Endothelial cell of umbilical vein (primary cell): ENCODE data around the gene RSBN1. TPM values are rescaled to one million over a fixed set of nuclear protein-coding genes. Genes with fewer than 3 reads are reported as not detected.

Experiments
- BruUV-seq: library from RNA; stranded (reverse); fragments of 400-500 nt; replicated peaks from 2 replicates; lab custom pipeline; 2021; lab: Mats Ljungman, UMichigan
- CTCF ChIA-PET: fragments of 300-600, 350-600 bp; sonication (Branson Sonifier 250); formaldehyde crosslinking; loops from one replicate; lab custom pipeline; 2021; ENCODE audit warnings: antibody characterized with exemption, inconsistent platforms; lab: Charles Lee
- POLR2A ChIA-PET: fragments of 300-600, 350-600 bp; sonication (Branson Sonifier 250); formaldehyde crosslinking; loops from one replicate; lab custom pipeline; 2021; ENCODE audit warnings: antibody characterized with exemption, inconsistent platforms; lab: Charles Lee
- DNase-seq: peaks from one replicate; pipeline ENCODE4 v3.0.0-alpha.2; 2011; ENCODE audit warnings: low read depth, low spot score
- FAIRE-seq: peaks from 2 replicates; lab custom pipeline; 2011; peaks lifted over from hg19 to GRCh38; lab: Jason Lieb, UNC
- H2AFZ ChIP-seq: 2 replicates; pipeline ENCODE4 v1.6.0; 2012; ENCODE audit warnings: low read depth, low read length, control low read depth, inconsistent platforms
- H3K27ac ChIP-seq: 2 replicates; pipeline ENCODE4 v1.5.1; 2011; ENCODE audit warnings: low read depth, mild to moderate bottlenecking, control low read depth, low read length, moderate library complexity; ENCODE audit not compliant: insufficient read depth
- H3K27me3 ChIP-seq, 2 experiments: 2 replicates each; pipeline versions ENCODE4 v1.6.0 to v1.6.1; 2011; ENCODE audit warnings: low read length in 2 of 2, mixed read lengths in 1 of 2; ENCODE audit not compliant: control insufficient read depth in 2 of 2, insufficient read depth in 2 of 2
- H3K36me3 ChIP-seq, 2 experiments: 2 replicates in 1 of 2; 3 replicates in 1 of 2; pipeline ENCODE4 v1.5.1; 2011; ENCODE audit warnings: low read length in 2 of 2, mild to moderate bottlenecking in 1 of 2, moderate library complexity in 1 of 2; ENCODE audit not compliant: control insufficient read depth in 2 of 2, insufficient read depth in 2 of 2; ENCODE audit errors: extremely low read depth in 1 of 2
- H3K4me1 ChIP-seq: 3 replicates; pipeline ENCODE4 v1.5.1; 2011; ENCODE audit warnings: mild to moderate bottlenecking, low read length; ENCODE audit not compliant: control insufficient read depth, insufficient read depth; ENCODE audit errors: extremely low read depth
- H3K4me2 ChIP-seq: 2 replicates; pipeline ENCODE4 v1.6.1; 2011; ENCODE audit warnings: low read length, control low read depth, mixed read lengths; ENCODE audit not compliant: insufficient read depth
- H3K4me3 ChIP-seq, 3 experiments: fragments of 200-600 bp in 1 of 3; sonication (generic), shearing (Covaris generic) in 1 of 3; replicated peaks in 1 of 3; 2 replicates each; pipeline ENCODE4 v1.5.1; 2011 to 2016; ENCODE audit warnings: control low read depth in 3 of 3, low read length in 3 of 3, mild to moderate bottlenecking in 2 of 3, inconsistent platforms in 1 of 3, low read depth in 1 of 3, moderate library complexity in 1 of 3; ENCODE audit not compliant: insufficient read depth in 1 of 3
- H3K79me2 ChIP-seq: 2 replicates; pipeline ENCODE4 v1.6.0; 2012; ENCODE audit warnings: low read length, inconsistent platforms; ENCODE audit not compliant: control insufficient read depth, insufficient read depth
- H3K9ac ChIP-seq: replicated peaks from 2 replicates; pipeline ENCODE3; 2011; ENCODE audit warnings: low read length, control low read depth; ENCODE audit not compliant: insufficient read depth; ENCODE audit errors: extremely low read depth
- H3K9me1 ChIP-seq: replicated peaks from 3 replicates; pipeline ENCODE4 v1.6.0; 2011; ENCODE audit warnings: mild to moderate bottlenecking, low read length; ENCODE audit not compliant: control insufficient read depth, insufficient read depth; ENCODE audit errors: extremely low read depth
- H3K9me3 ChIP-seq: replicated peaks from 2 replicates; pipeline ENCODE4 v1.5.1; 2012; ENCODE audit warnings: low read length, inconsistent platforms; ENCODE audit not compliant: control insufficient read depth, insufficient read depth
- H4K20me1 ChIP-seq: replicated peaks from 2 replicates; pipeline ENCODE3; 2011; ENCODE audit warnings: mild to moderate bottlenecking, low read length; ENCODE audit not compliant: control insufficient read depth, insufficient read depth; ENCODE audit errors: extremely low read depth
- CTCF ChIP-seq, 2 donors: IDR thresholded peaks; 1 replicate in 1 of 2; 2 replicates in 1 of 2; pipeline ENCODE4 v1.5.1; 2011; ENCODE audit warnings: low read length in 2 of 2, mild to moderate bottlenecking in 2 of 2, moderate library complexity in 2 of 2, control low read depth in 1 of 2, inconsistent platforms in 1 of 2, low read depth in 1 of 2; ENCODE audit not compliant: insufficient read depth in 1 of 2; ENCODE audit errors: extremely low read depth in 1 of 2
- EZH2 ChIP-seq: IDR thresholded peaks from 2 replicates; pipeline ENCODE4 v1.6.1; 2012; ENCODE audit warnings: borderline replicate concordance, low read depth, mild to moderate bottlenecking, moderate library complexity, low read length, inconsistent platforms; ENCODE audit not compliant: severe bottlenecking
- FOS ChIP-seq: IDR thresholded peaks from 2 replicates; pipeline ENCODE4 v1.6.1; 2011; ENCODE audit warnings: mild to moderate bottlenecking, low read length, moderate library complexity, borderline replicate concordance; ENCODE audit not compliant: insufficient read depth
- GATA2 ChIP-seq: IDR thresholded peaks from 2 replicates; pipeline ENCODE4 v1.7.0; 2011; ENCODE audit warnings: low read depth, mild to moderate bottlenecking, moderate library complexity, mixed read lengths, low read length; ENCODE audit not compliant: insufficient read length, insufficient read depth
- JUN ChIP-seq: IDR thresholded peaks from 2 replicates; pipeline ENCODE4 v1.6.1; 2011; ENCODE audit warnings: borderline replicate concordance, low read depth; ENCODE audit not compliant: insufficient read length, insufficient read depth
- MAX ChIP-seq: IDR thresholded peaks from 2 replicates; pipeline ENCODE4 v1.6.1; 2011; ENCODE audit not compliant: insufficient read depth, insufficient read length
- MYC ChIP-seq: IDR thresholded peaks from one replicate; pipeline ENCODE4 v1.6.1; 2011; ENCODE audit warnings: mild to moderate bottlenecking, low read depth, low read length
- POLR2A ChIP-seq: IDR thresholded peaks from 2 replicates; pipeline ENCODE4 v1.6.1; 2012; ENCODE audit warnings: low read depth, mild to moderate bottlenecking, control low read depth, low read length
- POLR2AphosphoS5 ChIP-seq: IDR thresholded peaks from 2 replicates; pipeline ENCODE4 v1.6.1; 2012; ENCODE audit warnings: low read depth, mild to moderate bottlenecking, control low read depth, low read length, moderate library complexity; ENCODE audit not compliant: insufficient read depth
- dilution Hi-C: fragments of 300-500 bp; cut with MboI; formaldehyde crosslinking; loops from one replicate; pipeline ENCODE4 v1.15.0; 2019; ENCODE audit warnings: low sequenced_read_pairs; ENCODE audit not compliant: extremely low pct_ligation_motif_present
- intact Hi-C: fragments of 100-400 bp; cut with micrococcal nuclease; formaldehyde crosslinking; loops from one replicate; pipeline ENCODE4 v1.10.0; 2022
- polyA plus RNA-seq, 4 experiments: library from polyadenylated mRNA; depleted of rRNA in 3 of 4; stranded (reverse) in 3 of 4; unstranded in 1 of 4; fragments of >200 nt; gene quantifications; 2 replicates each; pipeline versions ENCODE4 v1.2.1 to v1.2.3, GENCODE V29; 2011 to 2012; ENCODE audit warnings: missing spikeins in 1 of 4
- total RNA-seq: library from RNA; stranded (reverse); gene quantifications from 2 replicates; pipeline ENCODE4 v1.2.3, GENCODE V29; 2021

The RSBN1 gene
- total and polyA plus RNA-seq, 2 donors (not counting 3 experiments of a cell fraction or from before 2014, with no cell fraction given): 4.0 to 13.4 TPM

- H3K4me3 ChIP-seq: no peak overlapping the region
- H4K20me1 ChIP-seq: no peaks in the 10 kb centered on the region
- no peaks in the 10 kb centered on the region for H3K27me3 ChIP-seq
- H2AFZ ChIP-seq: no peak overlapping the region
- no peak overlapping the region for H3K27ac ChIP-seq
- dilution Hi-C loops: no loop called here
- H3K4me2 ChIP-seq: no peak overlapping the region
- ChIA-PET CTCF (interaction anchor here (1.3 kb wide), 1 partner anchor 10 kb away, joined by 3 read pairs; no protein-coding TSS in a partner anchor), POLR2A (no interaction called here)
- FAIRE-seq (no peak), DNase-seq (no peak)
- H3K79me2 ChIP-seq: no peaks in the 10 kb centered on the region
- no peaks in the 10 kb centered on the region for H3K9me3 ChIP-seq
- no peaks in the 10 kb centered on the region for H3K4me1 ChIP-seq
- H3K36me3 ChIP-seq: no peaks in the 10 kb centered on the region
- TF ChIP-seq EZH2 (no peak), MAX (no peak), MYC (no peak), CTCF (IDR thresholded peaks at IDR 0.05; ENCODE audit: extremely low read depth in 1 of 2, insufficient read depth in 1 of 2, low read depth in 1 of 2, low read length in 2 of 2) (no peak), POLR2A (no peak)
- no TSS peak for BruUV-seq
- no peak overlapping the region for H3K9ac ChIP-seq
- intact Hi-C loops: no loop called here
- no peaks in the 10 kb centered on the region for H3K9me1 ChIP-seq
These were observed 36.8 kb upstream of the RSBN1 start for GRCh38 chr1:113849072-113849471.

- no TSS peak for BruUV-seq
- POLR2A ChIA-PET: no interaction called here
- no peak for DNase-seq
- dilution Hi-C loops (no loop called here), intact Hi-C loops (no loop called here)
- Histone ChIP-seq H2AFZ (no peak overlapping the region), H3K36me3 (no peaks in the 10 kb centered on the region), H3K9me1 (no peaks in the 10 kb centered on the region), H3K4me3 (no peak overlapping the region), H3K27ac (no peak overlapping the region), H3K4me1 (no peaks in the 10 kb centered on the region), H4K20me1 (no peaks in the 10 kb centered on the region), H3K79me2 (no peaks in the 10 kb centered on the region), H3K4me2 (no peak overlapping the region), H3K27me3 (no peaks in the 10 kb centered on the region), H3K9ac (no peak overlapping the region), H3K9me3 (no peaks in the 10 kb centered on the region)
- TF ChIP-seq EZH2: no peak
- TF ChIP-seq POLR2A: no peak
- TF ChIP-seq JUN: no peak
- TF ChIP-seq GATA2: no peak
- no peak for TF ChIP-seq POLR2AphosphoS5
- no peak for TF ChIP-seq MAX
- no peak for TF ChIP-seq MYC
- no peak for TF ChIP-seq FOS
- TF ChIP-seq CTCF (IDR thresholded peaks at IDR 0.05; ENCODE audit: extremely low read depth in 1 of 2, insufficient read depth in 1 of 2, low read depth in 1 of 2, low read length in 2 of 2): no peak
- CTCF ChIA-PET: no interaction called here
- no peak for FAIRE-seq
These were observed 34.2 kb upstream of the RSBN1 start for GRCh38 chr1:113846391-113847035.
